Measurements from ENCODE around the gene RHOF.

DNA sequence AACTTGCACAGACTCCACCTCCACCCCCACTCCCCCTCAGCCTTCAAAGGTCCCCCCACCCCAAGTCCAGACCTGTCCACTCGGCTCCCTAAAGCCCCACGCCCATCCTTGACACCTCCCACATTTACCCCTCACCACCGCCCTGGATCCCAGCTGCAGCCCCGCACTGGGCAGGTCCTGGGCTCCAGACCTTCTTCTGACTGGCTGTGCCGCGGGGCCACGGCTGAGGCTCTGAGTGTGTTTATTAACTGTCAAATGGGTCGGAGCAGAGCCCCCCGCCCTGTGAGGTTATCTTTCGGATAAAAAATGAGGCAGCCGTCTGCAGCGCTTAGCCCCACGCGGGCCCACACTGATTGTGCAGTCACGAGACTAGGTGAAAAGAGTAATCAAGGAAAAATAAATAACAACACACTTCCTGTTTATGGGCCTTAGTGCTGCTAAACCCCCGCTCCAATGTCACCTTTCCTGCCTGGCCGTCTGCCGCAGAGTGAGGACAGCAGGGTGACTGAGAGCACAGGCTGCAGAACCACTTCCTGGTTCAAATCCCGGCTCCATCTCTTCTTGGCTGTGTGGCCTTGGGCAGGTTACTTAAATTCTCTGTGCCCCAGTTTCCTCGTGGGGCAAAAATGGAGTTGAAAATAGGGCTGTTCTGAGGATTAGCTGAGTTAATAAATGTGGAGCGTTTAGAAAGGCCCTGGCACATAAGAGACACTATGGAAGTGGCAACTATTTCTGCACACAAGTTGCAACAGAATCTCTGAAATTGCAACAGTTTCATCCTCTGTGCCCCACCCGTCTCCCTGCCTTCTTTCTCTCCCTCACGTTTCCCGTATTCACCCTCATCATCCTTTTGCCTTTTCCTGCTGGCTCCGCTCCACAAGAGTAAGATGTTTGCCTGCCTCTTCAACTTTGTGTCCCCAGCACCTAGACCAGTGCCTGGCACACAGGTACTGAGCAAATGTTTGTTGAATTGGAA, 19.7 kb upstream of the RHOF start:
- no peak for TF ChIP-seq PKNOX1 (IDR thresholded peaks at IDR 0.05)
- TF ChIP-seq HDGF (IDR thresholded peaks at IDR 0.05; ENCODE audit: borderline replicate concordance) = no peak
- TF ChIP-seq FOXK2 (IDR thresholded peaks at IDR 0.05) = no peak
- no peak for TF ChIP-seq SUZ12 (IDR thresholded peaks at IDR 0.05)
